Spleen (tissue), 11 donors: ENCODE data around the gene SMAD1. TPM values are rescaled to one million over a fixed set of nuclear protein-coding genes. Genes with fewer than 3 reads are reported as not detected.

ENCODE experiments used
- DNase-seq: peaks from one replicate; pipeline ENCODE4 v3.0.0-alpha.2; 2020
- H3K27ac ChIP-seq, 8 donors: fragments of 200-600 bp; sonication (generic) in 7 of 8; 1 replicate in 4 of 8; 2 replicates in 4 of 8; pipeline versions ENCODE4 v1.5.0 to v1.8.0; 2016 to 2021; ENCODE audit warnings: inconsistent platforms in 4 of 8, mild to moderate bottlenecking in 4 of 8, moderate library complexity in 1 of 8
- H3K27me3 ChIP-seq, 7 donors: fragments of 200-600 bp; sonication (generic) in 6 of 7; replicated peaks in 1 of 7; 1 replicate in 4 of 7; 2 replicates in 3 of 7; pipeline versions ENCODE4 v1.5.0 to v1.8.0; 2016 to 2021; ENCODE audit warnings: inconsistent platforms in 3 of 7, mild to moderate bottlenecking in 1 of 7
- H3K36me3 ChIP-seq, 6 donors: fragments of 200-600 bp; sonication (generic) in 5 of 6; 1 replicate in 4 of 6; 2 replicates in 2 of 6; pipeline versions ENCODE4 v1.5.0 to v1.8.0; 2016 to 2021; ENCODE audit warnings: inconsistent platforms in 2 of 6
- H3K4me1 ChIP-seq, 6 donors: fragments of 200-600 bp; sonication (generic) in 5 of 6; 1 replicate in 3 of 6; 2 replicates in 3 of 6; pipeline versions ENCODE4 v1.5.0 to v1.8.0; 2016 to 2021; ENCODE audit warnings: inconsistent platforms in 3 of 6
- H3K4me3 ChIP-seq, 8 donors: fragments of 200-600 bp; sonication (generic) in 7 of 8; 1 replicate in 4 of 8; 2 replicates in 4 of 8; pipeline versions ENCODE4 v1.5.0 to v1.8.0; 2016 to 2021; ENCODE audit warnings: inconsistent platforms in 4 of 8, mild to moderate bottlenecking in 4 of 8, moderate library complexity in 2 of 8
- H3K9me3 ChIP-seq, 8 donors: fragments of 200-600 bp; sonication (generic) in 7 of 8; 1 replicate in 4 of 8; 2 replicates in 4 of 8; pipeline versions ENCODE4 v1.5.0 to v1.8.0; 2016 to 2021; ENCODE audit warnings: inconsistent platforms in 4 of 8
- POLR2A ChIP-seq, 3 donors: fragments of 450-650 bp; IDR thresholded peaks; one replicate each; pipeline ENCODE4 v1.5.1; 2017; ENCODE audit warnings: antibody characterized with exemption in 3 of 3, mild to moderate bottlenecking in 1 of 3
- POLR2AphosphoS5 ChIP-seq, 3 donors: sonication (generic); formaldehyde crosslinking; IDR thresholded peaks; one replicate each; pipeline ENCODE4 v1.5.1; 2017; ENCODE audit warnings: antibody characterized with exemption in 3 of 3
- WGBS, 5 donors: extraction: QIAGEN DNeasy Blood & Tissue Kit in 3 of 5; methylation state at CpG; one replicate each; pipeline versions ENCODE4 v1.1.5 to v1.1.7; 2013 to 2018; 5-methylcytosine and 5-hydroxymethylcytosine counted together
- intact Hi-C: fragments of 100-400 bp; cut with DNase I; formaldehyde crosslinking; loops from one replicate; pipeline ENCODE4 v1.15.0; 2023; ENCODE audit warnings: low total_unique reads
- polyA plus RNA-seq, 3 donors: library from polyadenylated mRNA; stranded (reverse); fragments of 200-250 nt; gene quantifications; one replicate each; pipeline ENCODE4 v1.2.1, GENCODE V29; 2013
- total RNA-seq, 7 donors: library from RNA; depleted of rRNA in 3 of 7; stranded (reverse); fragments of >200 nt in 3 of 7; fragmentation: NEBNext Ultra II Directional in 4 of 7; extraction: Animal tissue kit (Norgen Biotek cat#: 25700) in 4 of 7; gene quantifications; one replicate each; pipeline versions ENCODE4 v1.1.0 to v1.2.1, GENCODE V29; 2016 to 2021
- TF ChIP-seq, protein P1 (sequence below), 11 experiments: fragments of 200-600 bp in 7 of 11; fragments of 450-650 bp in 4 of 11; sonication (generic) in 4 of 11; IDR thresholded peaks in 8 of 11; conservative IDR thresholded peaks in 3 of 11; 1 replicate in 7 of 11; 2 replicates in 4 of 11; pipeline versions ENCODE4 v1.4.0 to v1.8.0; 2016 to 2021; ENCODE audit warnings: antibody characterized with exemption in 11 of 11, inconsistent platforms in 4 of 11, mild to moderate bottlenecking in 1 of 11
- donor health status: healthy with polysubstance abuse.
- donor health status: DM: no; HTN: no; CAD: no; lungs with moderate emphysema.
- donor health status: DM: no; HTN: no; CAD: no.
- donor health status: Bipolar disorder and iron deficiency.
- donor health status: healthy.
- donor health status: DM: no; HTN: no; CAD: no.
- donor health status: DM: yes; HTN: yes; CAD: no.

The SMAD1 gene
- total and polyA plus RNA-seq, 10 donors, result 2.8 to 48.2 (median 28.7) TPM

DNA sequence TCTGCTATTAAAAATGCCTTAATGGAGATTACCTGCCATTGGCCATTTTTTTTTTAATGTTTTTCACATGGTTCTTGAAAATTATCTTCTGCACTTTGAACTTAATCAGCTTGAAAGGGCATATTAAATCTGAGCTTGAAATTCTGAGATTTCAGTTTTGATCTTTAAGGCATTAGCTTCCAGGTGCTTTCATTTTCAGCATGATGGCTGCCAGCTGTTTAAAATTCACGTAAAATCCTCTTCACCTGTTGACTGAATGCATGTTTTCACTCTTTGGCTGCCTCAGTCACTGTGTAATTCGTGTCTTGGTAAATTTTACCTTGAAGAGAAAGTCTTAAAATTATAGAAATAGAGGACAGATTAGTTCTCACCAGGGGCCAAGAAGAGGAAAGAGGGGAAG, 39.6 kb downstream of the SMAD1 start:
- intact Hi-C loops, result no loop called here
- no peak overlapping the region for H3K27ac ChIP-seq
- WGBS, 5 donors, result 65 to 76% (median 71%) methylated on average over 2 of the region's 2 CpGs
- H3K4me1 ChIP-seq, result peaks cover 0 to 20% (median 3%) of the 10 kb centered on the region in 6 donors
- TF ChIP-seq POLR2A (IDR thresholded peaks at IDR 0.05) (no peak), POLR2AphosphoS5 (IDR thresholded peaks at IDR 0.05) (no peak)
- TF ChIP-seq, protein P1, sequence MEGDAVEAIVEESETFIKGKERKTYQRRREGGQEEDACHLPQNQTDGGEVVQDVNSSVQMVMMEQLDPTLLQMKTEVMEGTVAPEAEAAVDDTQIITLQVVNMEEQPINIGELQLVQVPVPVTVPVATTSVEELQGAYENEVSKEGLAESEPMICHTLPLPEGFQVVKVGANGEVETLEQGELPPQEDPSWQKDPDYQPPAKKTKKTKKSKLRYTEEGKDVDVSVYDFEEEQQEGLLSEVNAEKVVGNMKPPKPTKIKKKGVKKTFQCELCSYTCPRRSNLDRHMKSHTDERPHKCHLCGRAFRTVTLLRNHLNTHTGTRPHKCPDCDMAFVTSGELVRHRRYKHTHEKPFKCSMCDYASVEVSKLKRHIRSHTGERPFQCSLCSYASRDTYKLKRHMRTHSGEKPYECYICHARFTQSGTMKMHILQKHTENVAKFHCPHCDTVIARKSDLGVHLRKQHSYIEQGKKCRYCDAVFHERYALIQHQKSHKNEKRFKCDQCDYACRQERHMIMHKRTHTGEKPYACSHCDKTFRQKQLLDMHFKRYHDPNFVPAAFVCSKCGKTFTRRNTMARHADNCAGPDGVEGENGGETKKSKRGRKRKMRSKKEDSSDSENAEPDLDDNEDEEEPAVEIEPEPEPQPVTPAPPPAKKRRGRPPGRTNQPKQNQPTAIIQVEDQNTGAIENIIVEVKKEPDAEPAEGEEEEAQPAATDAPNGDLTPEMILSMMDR (IDR thresholded peaks at IDR 0.05 in 8 of 11, conservative IDR thresholded peaks at IDR 0.05 in 3 of 11), result no peak
- H3K27me3 ChIP-seq, result no peaks in the 10 kb centered on the region
- H3K36me3 ChIP-seq, result no peaks in the 10 kb centered on the region
- DNase-seq, result no peak
- no peaks in the 10 kb centered on the region for H3K9me3 ChIP-seq
- no peak overlapping the region for H3K4me3 ChIP-seq

DNA sequence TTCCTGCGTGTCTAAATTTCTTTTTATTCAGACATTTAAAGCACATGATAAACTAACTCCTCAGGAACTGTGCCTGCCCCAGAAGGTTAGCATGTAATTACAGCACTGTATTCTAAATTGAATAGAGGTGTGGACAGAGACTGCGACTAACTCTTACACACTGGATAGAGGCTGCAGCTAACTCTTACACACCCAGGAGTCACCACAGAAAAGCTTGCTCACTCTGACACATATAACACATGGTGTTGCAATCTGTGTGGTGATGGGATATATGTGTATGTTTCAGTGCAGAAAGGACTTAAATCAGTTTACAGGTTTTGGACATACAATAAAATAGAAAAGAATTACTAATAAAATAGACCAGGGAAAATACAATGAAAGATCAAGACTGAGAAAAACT, 41.5 kb downstream of the SMAD1 start:
- Histone ChIP-seq H3K27ac (no peak overlapping the region), H3K9me3 (no peaks in the 10 kb centered on the region), H3K4me3 (no peak overlapping the region), H3K4me1 (peaks cover 0 to 19% (median 3%) of the 10 kb centered on the region in 6 donors), H3K27me3 (no peaks in the 10 kb centered on the region), H3K36me3 (no peaks in the 10 kb centered on the region)
- intact Hi-C loops, result no loop called here
- WGBS, 5 donors, result 93 to 100% (median 97%) methylated on average over 2 of the region's 2 CpGs
- no peak for DNase-seq
- TF ChIP-seq POLR2A (IDR thresholded peaks at IDR 0.05) (no peak), POLR2AphosphoS5 (IDR thresholded peaks at IDR 0.05) (no peak)
- TF ChIP-seq, protein P1 (IDR thresholded peaks at IDR 0.05 in 8 of 11, conservative IDR thresholded peaks at IDR 0.05 in 3 of 11), result no peak

GRCh38 chr4:145524552-145524951, 42.9 kb downstream of the SMAD1 start:
- WGBS, 5 donors, result 35 to 51% (median 45%) methylated on average over 2 of the region's 2 CpGs
- Histone ChIP-seq H3K36me3 (no peaks in the 10 kb centered on the region), H3K4me3 (no peak overlapping the region), H3K9me3 (no peaks in the 10 kb centered on the region), H3K27ac (no peak overlapping the region), H3K27me3 (no peaks in the 10 kb centered on the region), H3K4me1 (peaks cover 0 to 19% (median 3%) of the 10 kb centered on the region in 6 donors)
- DNase-seq, result no peak
- TF ChIP-seq POLR2A (IDR thresholded peaks at IDR 0.05), result no peak
- TF ChIP-seq POLR2AphosphoS5 (IDR thresholded peaks at IDR 0.05), result no peak
- TF ChIP-seq, protein P1 (IDR thresholded peaks at IDR 0.05 in 8 of 11, conservative IDR thresholded peaks at IDR 0.05 in 3 of 11), result no peak
- intact Hi-C loops, result no loop called here

DNA sequence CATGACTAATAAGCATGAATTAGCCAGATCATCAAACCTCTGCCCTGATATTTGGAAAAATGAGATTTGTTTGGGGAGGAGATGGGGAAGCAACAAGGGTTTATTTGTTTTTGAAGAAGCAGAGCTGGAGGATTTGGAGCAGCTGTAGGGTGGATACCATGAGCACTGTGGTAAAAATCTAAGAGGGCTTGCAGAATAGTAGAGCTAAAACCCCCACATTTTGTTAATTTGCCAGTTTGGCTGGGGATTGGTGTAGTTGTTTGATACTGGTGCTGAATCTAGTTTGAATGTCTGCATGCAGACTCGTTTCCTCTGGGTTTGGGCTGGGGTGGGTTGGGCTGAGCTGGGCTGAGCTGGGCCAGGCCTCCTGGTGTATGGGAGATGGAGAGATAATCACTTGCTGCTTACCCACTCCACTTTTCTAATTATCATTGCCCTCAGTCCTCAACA, 43.7 kb downstream of the SMAD1 start:
- no peak for DNase-seq
- TF ChIP-seq POLR2AphosphoS5 (IDR thresholded peaks at IDR 0.05) (no peak), POLR2A (IDR thresholded peaks at IDR 0.05) (no peak)
- TF ChIP-seq, protein P1 (IDR thresholded peaks at IDR 0.05 in 8 of 11, conservative IDR thresholded peaks at IDR 0.05 in 3 of 11), result no peak
- Histone ChIP-seq H3K36me3 (no peaks in the 10 kb centered on the region), H3K9me3 (no peaks in the 10 kb centered on the region), H3K27me3 (no peaks in the 10 kb centered on the region), H3K4me1 (peaks cover 0 to 24% (median 9%) of the 10 kb centered on the region in 6 donors), H3K27ac (no peak overlapping the region), H3K4me3 (no peak overlapping the region)
- intact Hi-C loops, result no loop called here
- WGBS, 5 donors, result 42 to 63% (median 56%) methylated on average over 1 of the region's 1 CpG
